RWPE2 (cell line): ENCODE data around the gene SCNN1B.
"Not testable (repeated sequence)": the region's sequence is repeated elsewhere in the genome, so short reads cannot be mapped to it uniquely, and the experiment has no call there.

ENCODE experiments used
- ATAC-seq: fragments of 200-7000 bp; cut with Tn5 transposase; 3 replicates; pipeline ENCODE4 v1.9.1; 2021; ENCODE audit warnings: low read depth
- DNase-seq: peaks from one replicate; pipeline ENCODE4 v3.0.0-alpha.2; 2020; ENCODE audit warnings: low spot score
- H3K27ac ChIP-seq: fragments of 450-650 bp; 2 replicates; pipeline ENCODE4 v1.5.1; 2017; ENCODE audit warnings: mild to moderate bottlenecking; ENCODE audit not compliant: poor library complexity, severe bottlenecking
- H3K27me3 ChIP-seq: fragments of 250-450 bp; sonication (Bioruptor Pico); 2 replicates; pipeline ENCODE4 v1.5.1; 2021; ENCODE audit warnings: mild to moderate bottlenecking, moderate library complexity; ENCODE audit not compliant: insufficient read depth, poor library complexity, severe bottlenecking
- H3K36me3 ChIP-seq: fragments of 250-450 bp; sonication (Bioruptor Pico); 2 replicates; pipeline ENCODE4 v1.5.1; 2020; ENCODE audit warnings: low read depth, mild to moderate bottlenecking, moderate library complexity
- H3K4me1 ChIP-seq: fragments of 250-450 bp; sonication (Bioruptor Pico); 2 replicates; pipeline ENCODE4 v1.5.1; 2021; ENCODE audit warnings: mild to moderate bottlenecking, moderate library complexity; ENCODE audit not compliant: insufficient read depth, poor library complexity, severe bottlenecking
- H3K4me3 ChIP-seq: fragments of 250-450 bp; sonication (Bioruptor Pico); 2 replicates; pipeline ENCODE4 v1.5.1; 2021; ENCODE audit warnings: mild to moderate bottlenecking, moderate library complexity; ENCODE audit not compliant: severe bottlenecking
- H3K9me3 ChIP-seq: fragments of 250-450 bp; sonication (Bioruptor Pico); 2 replicates; pipeline ENCODE4 v1.5.1; 2021; ENCODE audit warnings: mild to moderate bottlenecking, moderate library complexity; ENCODE audit not compliant: severe bottlenecking
- CTCF ChIP-seq: fragments of 450-650 bp; IDR thresholded peaks from one replicate; pipeline ENCODE4 v1.5.1; 2017; ENCODE audit warnings: mild to moderate bottlenecking, moderate library complexity; ENCODE audit not compliant: poor library complexity, severe bottlenecking

The SCNN1B gene

GRCh38 chr16:23302045-23302956 is at the start of gene SCNN1B:
TSS of gene SCNN1B (plus strand) at chr16:23302302. CDS start at chr16:23348600, 46,298 bp downstream.
- Histone ChIP-seq H3K4me1 (no peaks in the 10 kb centered on the region), H3K4me3 (peak within 1 kb of the TSS; percentile 22), H3K36me3 (no peaks in the 10 kb centered on the region), H3K27ac (no peak within 1 kb of the TSS), H3K27me3 (peaks cover 26% of the 10 kb centered on the region), H3K9me3 (no peaks in the 10 kb centered on the region)
- no peak for DNase-seq
- ATAC-seq: peak; percentile 45; the same call in 2 of the 3 replicates
- TF ChIP-seq CTCF: peak; percentile 11

- Histone ChIP-seq H3K27ac (no peak overlapping the region), H3K27me3 (no peaks in the 10 kb centered on the region), H3K36me3 (no peaks in the 10 kb centered on the region), H3K9me3 (no peaks in the 10 kb centered on the region), H3K4me3 (no peak overlapping the region), H3K4me1 (peaks cover 8% of the 10 kb centered on the region)
- ATAC-seq: no peak
- DNase-seq: no peak
- no peak for TF ChIP-seq CTCF
Measured at GRCh38 chr16:23252310-23252709, 49.8 kb upstream of the SCNN1B start.

GRCh38 chr16:23253650-23254049 is 48.5 kb upstream of the SCNN1B start:
- not testable (repeated sequence) for H3K27me3 ChIP-seq, H3K4me3 ChIP-seq, ATAC-seq, H3K27ac ChIP-seq, H3K36me3 ChIP-seq, DNase-seq, H3K9me3 ChIP-seq
- peaks cover 18% of the 10 kb centered on the region for H3K4me1 ChIP-seq

- DNase-seq (no peak), ATAC-seq (no peak)
- no peak for TF ChIP-seq CTCF
- H3K9me3 ChIP-seq: no peaks in the 10 kb centered on the region
- no peaks in the 10 kb centered on the region for H3K27me3 ChIP-seq
- peaks cover 24% of the 10 kb centered on the region for H3K4me1 ChIP-seq
- no peaks in the 10 kb centered on the region for H3K36me3 ChIP-seq
- H3K4me3 ChIP-seq: no peak overlapping the region
- H3K27ac ChIP-seq: peak overlapping the region; percentile 7
Measured at GRCh38 chr16:23254338-23254737, 47.8 kb upstream of the SCNN1B start.

- H3K9me3 ChIP-seq: no peaks in the 10 kb centered on the region
- peak overlapping the region; percentile 7 for H3K27ac ChIP-seq
- H3K27me3 ChIP-seq: no peaks in the 10 kb centered on the region
- no peak for ATAC-seq
- no peak for DNase-seq
- no peaks in the 10 kb centered on the region for H3K36me3 ChIP-seq
- no peak for TF ChIP-seq CTCF
- peaks cover 24% of the 10 kb centered on the region for H3K4me1 ChIP-seq
- H3K4me3 ChIP-seq: no peak overlapping the region
Measured at GRCh38 chr16:23255000-23255399, 47.1 kb upstream of the SCNN1B start.
